Measurements from ENCODE around the gene LAPTM4A. TPM values are rescaled to one million over a fixed set of nuclear protein-coding genes. Genes with fewer than 3 reads are reported as not detected.
"Not testable (repeated sequence)": the region's sequence is repeated elsewhere in the genome, so short reads cannot be mapped to it uniquely, and the experiment has no call there.

LAPTM4A gene
- total and polyA plus RNA-seq, 2 experiments from 2014 or later: 255 to 455 TPM

DNA sequence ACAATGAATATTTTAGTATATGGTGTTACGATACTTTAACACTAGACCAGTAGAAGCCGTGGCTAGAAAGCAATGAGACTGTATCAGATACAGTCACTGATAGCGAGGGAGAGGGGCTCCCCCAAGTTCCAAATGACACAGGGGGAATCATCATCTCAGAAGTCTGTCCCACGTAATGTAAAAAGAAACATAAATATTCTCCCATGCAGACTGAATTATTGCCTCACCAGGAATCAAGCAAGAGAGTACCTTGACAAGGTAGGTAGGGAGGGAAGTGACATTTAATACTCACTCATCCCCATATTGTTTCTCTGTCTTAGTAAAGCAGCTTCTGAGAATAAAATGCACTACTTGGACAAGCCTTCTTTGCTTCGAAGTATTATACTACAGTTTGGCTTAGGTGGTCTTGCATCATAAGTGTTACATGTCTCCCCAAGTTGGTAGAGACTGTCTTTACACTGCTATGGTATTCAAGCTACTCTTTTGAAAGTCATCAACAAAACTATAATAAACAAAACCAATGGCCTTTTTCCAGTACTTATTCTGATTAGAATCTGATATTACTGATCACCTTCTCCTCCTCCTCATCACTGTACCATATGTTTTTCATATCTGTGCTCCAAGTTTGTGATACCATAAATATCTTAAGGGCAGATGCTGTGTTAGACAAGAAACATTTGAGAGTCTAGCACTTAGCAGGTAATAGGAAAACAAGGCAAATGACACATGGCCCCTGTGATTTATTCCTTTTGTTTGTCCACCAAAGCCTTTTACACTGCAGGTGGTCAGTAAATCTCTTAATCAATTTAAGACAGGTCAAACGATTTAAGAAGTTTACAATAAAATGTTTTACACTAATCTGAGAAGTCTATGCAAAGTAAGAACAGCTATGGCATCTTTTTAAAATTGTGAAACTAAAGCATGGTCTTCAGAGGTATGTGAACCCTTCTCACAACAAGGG, 2.7 kb downstream of the LAPTM4A start:
- Histone ChIP-seq H3K36me3 (replicated peaks; ENCODE audit: insufficient read depth, low read depth) (no peaks in the 10 kb centered on the region), H3K27me3 (no peaks in the 10 kb centered on the region), H3K79me2 (peaks cover 70% of the 10 kb centered on the region), H3K4me3 (peak overlapping the region; percentile 72), H3K4me1 (ENCODE audit: insufficient read depth) (peaks cover 33% of the 10 kb centered on the region), H3K4me2 (peak overlapping the region; percentile 81), H3K9me2 (replicated peaks; ENCODE audit: insufficient read depth) (no peaks in the 10 kb centered on the region), H3K27ac (peak overlapping the region; percentile 95), H4K20me1 (ENCODE audit: insufficient read depth, poor library complexity, severe bottlenecking) (peaks cover 64% of the 10 kb centered on the region), H3K9me3 (ENCODE audit: low read depth) (no peaks in the 10 kb centered on the region), H2AFZ (no peak overlapping the region)
- 46% methylated on average over 6 of the region's 6 CpGs for WGBS (ENCODE audit: low lambda C conversion rate, missing lambda C conversion rate)
- TF ChIP-seq CTCF (IDR thresholded peaks at IDR 0.05; ENCODE audit: poor library complexity) (no peak), EZH2 (IDR thresholded peaks at IDR 0.05; ENCODE audit: borderline replicate concordance) (no peak), EZH2phosphoT487 (IDR thresholded peaks at IDR 0.05; ENCODE audit: low read depth, severe bottlenecking, unreplicated experiment) (no peak)
- no peak for DNase-seq (ENCODE audit: low spot score)

DNA sequence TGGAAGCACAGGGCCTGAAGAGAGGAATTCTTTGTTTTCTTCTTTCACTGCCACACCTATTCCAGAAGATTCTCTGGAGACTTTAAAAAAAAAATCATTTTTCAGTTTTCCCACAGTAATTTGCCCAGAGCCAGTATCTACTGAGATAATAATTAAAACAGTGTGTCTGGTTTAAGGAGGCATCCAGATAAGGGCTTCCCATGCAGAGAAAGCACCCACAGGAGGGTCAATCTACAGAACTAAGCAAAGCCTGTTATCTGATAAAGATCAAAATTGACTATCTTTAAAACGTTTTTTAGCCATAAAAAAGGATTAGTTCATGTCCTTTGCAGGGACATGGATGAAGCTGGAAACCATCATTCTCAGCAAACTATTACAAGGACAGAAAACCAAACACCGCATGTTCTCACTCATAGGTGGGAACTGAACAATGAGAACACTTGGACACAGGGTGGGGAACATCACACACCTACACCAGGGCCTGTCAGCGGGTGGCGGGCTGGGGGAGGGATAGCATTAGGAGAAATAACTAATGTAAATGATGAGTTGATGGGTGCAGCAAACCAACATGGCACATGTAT, 5.6 kb downstream of the LAPTM4A start:
- not testable (repeated sequence) for H3K9me2 ChIP-seq (replicated peaks; ENCODE audit: insufficient read depth); H3K4me3 ChIP-seq; H3K36me3 ChIP-seq (replicated peaks; ENCODE audit: insufficient read depth, low read depth); H3K27me3 ChIP-seq; DNase-seq (ENCODE audit: low spot score); H3K27ac ChIP-seq; H2AFZ ChIP-seq; H3K9me3 ChIP-seq (ENCODE audit: low read depth)
- peaks cover 96% of the 10 kb centered on the region for H3K79me2 ChIP-seq
- 34% methylated on average over 4 of the region's 4 CpGs for WGBS (ENCODE audit: low lambda C conversion rate, missing lambda C conversion rate)
- H3K4me2 ChIP-seq: peak overlapping the region; percentile 50
- H4K20me1 ChIP-seq (ENCODE audit: insufficient read depth, poor library complexity, severe bottlenecking): peaks cover 93% of the 10 kb centered on the region
- H3K4me1 ChIP-seq (ENCODE audit: insufficient read depth): peaks cover 42% of the 10 kb centered on the region

DNA sequence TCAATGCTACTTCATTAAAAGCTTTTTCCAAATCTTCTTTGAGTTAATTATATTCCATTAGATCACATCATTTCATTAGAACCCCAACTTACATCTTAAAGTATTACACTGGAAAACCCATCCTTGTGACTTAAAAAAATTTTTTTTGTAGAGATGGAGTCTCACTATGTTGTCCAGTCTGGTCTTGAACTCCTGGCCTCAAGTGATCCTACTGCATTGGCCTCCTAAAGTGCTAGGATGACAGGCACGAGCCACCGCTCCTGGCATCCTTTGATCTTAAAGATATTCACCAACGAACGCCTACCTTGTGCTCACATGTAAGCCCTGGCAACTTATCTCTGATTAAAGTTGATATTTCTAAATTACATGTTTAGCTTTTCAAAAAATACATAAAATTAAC, 6.7 kb downstream of the LAPTM4A start:
- no peaks in the 10 kb centered on the region for H3K9me2 ChIP-seq (replicated peaks; ENCODE audit: insufficient read depth)
- H3K27ac ChIP-seq: no peak overlapping the region
- no peak overlapping the region for H2AFZ ChIP-seq
- H3K27me3 ChIP-seq: no peaks in the 10 kb centered on the region
- no peak overlapping the region for H3K4me3 ChIP-seq
- H4K20me1 ChIP-seq (ENCODE audit: insufficient read depth, poor library complexity, severe bottlenecking): peaks cover 95% of the 10 kb centered on the region
- no peak for TF ChIP-seq CTCF (IDR thresholded peaks at IDR 0.05; ENCODE audit: poor library complexity)
- no peak for TF ChIP-seq EZH2phosphoT487 (IDR thresholded peaks at IDR 0.05; ENCODE audit: low read depth, severe bottlenecking, unreplicated experiment)
- no peak for TF ChIP-seq EZH2 (IDR thresholded peaks at IDR 0.05; ENCODE audit: borderline replicate concordance)
- peaks cover 96% of the 10 kb centered on the region for H3K79me2 ChIP-seq
- no peaks in the 10 kb centered on the region for H3K9me3 ChIP-seq (ENCODE audit: low read depth)
- DNase-seq (ENCODE audit: low spot score): no peak
- peaks cover 42% of the 10 kb centered on the region for H3K4me1 ChIP-seq (ENCODE audit: insufficient read depth)
- no peaks in the 10 kb centered on the region for H3K36me3 ChIP-seq (replicated peaks; ENCODE audit: insufficient read depth, low read depth)
- 93% methylated on average over 4 of the region's 4 CpGs for WGBS (ENCODE audit: low lambda C conversion rate, missing lambda C conversion rate)
- H3K4me2 ChIP-seq: peak overlapping the region; percentile 25

- 13% methylated on average over 2 of the region's 2 CpGs for WGBS (ENCODE audit: low lambda C conversion rate, missing lambda C conversion rate)
- Histone ChIP-seq H3K27ac (peak overlapping the region; percentile 53), H3K4me3 (no peak overlapping the region)
Observed at GRCh38 chr2:20042531-20042930, 8.9 kb downstream of the LAPTM4A start.

More at GRCh38 chr2:20042531-20042930, 8.9 kb downstream of the LAPTM4A start:
- no peak overlapping the region for H2AFZ ChIP-seq
- H4K20me1 ChIP-seq (ENCODE audit: insufficient read depth, poor library complexity, severe bottlenecking): peaks cover 88% of the 10 kb centered on the region
- peaks cover 27% of the 10 kb centered on the region for H3K4me1 ChIP-seq (ENCODE audit: insufficient read depth)
- DNase-seq (ENCODE audit: low spot score): peak; percentile 35
- H3K4me2 ChIP-seq: peak overlapping the region; percentile 33
- H3K79me2 ChIP-seq: peaks cover 96% of the 10 kb centered on the region
- no peaks in the 10 kb centered on the region for H3K27me3 ChIP-seq
- no peaks in the 10 kb centered on the region for H3K9me2 ChIP-seq (replicated peaks; ENCODE audit: insufficient read depth)
- TF ChIP-seq EZH2phosphoT487 (IDR thresholded peaks at IDR 0.05; ENCODE audit: low read depth, severe bottlenecking, unreplicated experiment) (no peak), EZH2 (IDR thresholded peaks at IDR 0.05; ENCODE audit: borderline replicate concordance) (no peak), CTCF (IDR thresholded peaks at IDR 0.05; ENCODE audit: poor library complexity) (no peak)
- H3K9me3 ChIP-seq (ENCODE audit: low read depth): no peaks in the 10 kb centered on the region
- H3K36me3 ChIP-seq (replicated peaks; ENCODE audit: insufficient read depth, low read depth): no peaks in the 10 kb centered on the region
